Prostate gland (tissue), 2 donors: ENCODE data around the gene ZNF304. TPM values are rescaled to one million over a fixed set of nuclear protein-coding genes. Genes with fewer than 3 reads are reported as not detected.
A peak's percentile ranks its signal among the peaks of the same experiment; 100 is the strongest.

Source experiments
- DNase-seq: peaks from one replicate; pipeline ENCODE4 v3.0.0-alpha.2; 2019; ENCODE audit warnings: low spot score
- H3K27ac ChIP-seq, 2 donors: fragments of 200-600 bp; sonication (generic); 2 replicates each; pipeline ENCODE4 v1.5.1; 2017 to 2019
- H3K27me3 ChIP-seq: fragments of 200-600 bp; sonication (generic); replicated peaks from 2 replicates; pipeline ENCODE4 v1.5.1; 2019; ENCODE audit not compliant: insufficient read depth
- H3K36me3 ChIP-seq, 2 donors: fragments of 200-600 bp; sonication (generic); 1 replicate in 1 of 2; 2 replicates in 1 of 2; pipeline versions ENCODE4 v1.5.1 to v1.8.1; 2017 to 2019
- H3K4me1 ChIP-seq: fragments of 200-600 bp; sonication (generic); replicated peaks from 2 replicates; pipeline ENCODE4 v1.5.1; 2019
- H3K4me3 ChIP-seq, 2 donors: fragments of 200-600 bp; sonication (generic); 2 replicates each; pipeline ENCODE4 v1.5.1; 2017 to 2019
- H3K9me3 ChIP-seq: fragments of 200-600 bp; sonication (generic); 2 replicates; pipeline ENCODE4 v1.5.1; 2017
- POLR2A ChIP-seq: fragments of 450-650 bp; IDR thresholded peaks from one replicate; pipeline ENCODE4 v1.6.1; 2016; ENCODE audit warnings: antibody characterized with exemption, mild to moderate bottlenecking
- POLR2AphosphoS5 ChIP-seq: sonication (generic); formaldehyde crosslinking; IDR thresholded peaks from one replicate; pipeline ENCODE4 v1.6.1; 2017; ENCODE audit warnings: antibody characterized with exemption
- WGBS: methylation state at CpG from one replicate; pipeline ENCODE4 v1.1.5; 2018; 5-methylcytosine and 5-hydroxymethylcytosine counted together
- intact Hi-C: fragments of 100-400 bp; cut with DNase I; formaldehyde crosslinking; loops from one replicate; pipeline ENCODE4 v1.14.2; 2022
- total RNA-seq, 2 donors: library from RNA; depleted of rRNA; stranded (reverse); fragments of >200 nt; gene quantifications; one replicate each; pipeline ENCODE4 v1.1.0, GENCODE V29; 2016
- TF ChIP-seq, protein P1 (sequence below), 4 experiments: fragments of 200-600 bp in 2 of 4; fragments of 450-650 bp in 2 of 4; sonication (generic) in 2 of 4; IDR thresholded peaks; 1 replicate in 3 of 4; 2 replicates in 1 of 4; pipeline ENCODE4 v1.5.1; 2016 to 2019; ENCODE audit warnings: antibody characterized with exemption in 4 of 4, mild to moderate bottlenecking in 2 of 4, moderate library complexity in 2 of 4

The ZNF304 gene
- total RNA-seq: 10 to 100 TPM; 11.9 to 13.2 TPM

DNA sequence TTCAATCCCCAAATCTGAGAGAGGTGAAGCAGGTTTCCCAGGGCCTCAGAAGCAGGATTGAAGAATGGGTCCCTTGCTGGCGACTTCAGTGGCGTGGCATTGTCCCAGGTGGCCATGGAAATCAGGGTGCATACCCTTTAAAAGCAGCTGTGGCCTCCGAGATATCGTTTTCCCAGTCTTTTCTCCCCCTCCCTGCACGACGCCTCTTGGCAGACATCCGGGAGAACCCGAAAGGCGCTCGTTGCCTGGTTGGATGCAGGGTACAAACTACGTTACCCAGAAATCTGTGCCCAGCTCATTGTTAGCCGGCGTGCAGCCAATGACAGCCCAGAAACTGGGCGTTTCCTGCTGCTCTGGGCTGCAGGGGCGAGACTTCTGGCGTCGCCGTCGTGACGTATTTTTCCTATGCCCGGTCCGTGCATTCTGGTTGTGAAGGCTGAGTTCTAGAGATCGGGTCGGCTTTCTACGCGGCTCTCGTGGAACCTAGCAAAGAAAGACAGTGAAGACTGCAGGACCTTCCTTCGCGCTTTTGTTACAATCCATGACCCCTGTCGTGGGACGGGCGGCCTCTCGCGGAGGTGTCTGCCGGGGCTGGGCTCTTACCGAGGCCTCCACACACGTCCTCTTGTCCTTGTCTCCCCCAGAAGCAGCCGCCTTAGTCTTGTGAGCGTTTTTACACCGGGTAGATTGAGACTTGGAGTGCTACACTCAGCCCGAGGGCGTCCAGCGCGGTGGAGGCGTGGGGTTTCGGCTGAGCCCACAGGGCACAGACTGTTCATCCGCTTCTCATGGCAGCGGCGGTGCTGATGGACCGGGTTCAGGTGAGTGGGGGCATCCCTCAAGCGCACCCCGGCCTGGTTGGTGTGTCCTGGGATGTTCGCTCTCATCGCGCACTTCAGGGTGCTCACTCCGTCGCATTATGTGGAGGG is at the start of gene ZNF304:
Gene ZNF304 (plus strand): TSS at position 395 of the 929 bp plus-strand sequence. CDS start 394 bp downstream, at position 789.
- Histone ChIP-seq H3K9me3 (no peaks in the 10 kb centered on the region), H3K27me3 (no peaks in the 10 kb centered on the region), H3K4me3 (peak within 1 kb of the TSS; percentile 87 to 88), H3K27ac (peak within 1 kb of the TSS; percentile 78 to 82), H3K36me3 (peaks cover 0 to 23% of the 10 kb centered on the region in 2 donors), H3K4me1 (peaks cover 2% of the 10 kb centered on the region)
- TF ChIP-seq POLR2A (no peak), POLR2AphosphoS5 (peak; percentile 97)
- DNase-seq: peak; percentile 94
- under 1% methylated on average over 49 of the region's 57 CpGs for WGBS
- intact Hi-C loops: no loop called here

DNA sequence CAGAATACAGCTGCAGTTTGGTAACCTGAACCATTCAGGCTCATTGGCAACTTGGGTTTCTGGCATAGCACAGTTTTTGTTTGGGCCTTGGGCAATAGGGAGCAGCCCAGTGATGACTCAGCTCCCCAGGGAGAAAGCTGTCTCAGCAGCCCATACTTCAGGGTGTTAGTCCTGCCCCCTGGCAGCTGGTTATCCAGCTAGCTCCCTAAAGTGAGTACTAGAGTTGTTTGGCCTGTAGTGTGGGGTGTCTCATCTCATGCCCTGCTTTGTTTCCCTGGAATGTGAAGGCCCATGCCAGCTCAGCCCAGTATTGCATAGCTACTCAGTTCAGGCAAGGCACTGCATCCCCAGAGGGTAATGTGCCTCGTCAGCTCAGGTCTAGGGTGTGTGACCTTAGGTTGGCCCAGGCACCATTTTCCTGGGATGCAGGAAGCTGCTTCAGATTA is 49.0 kb upstream of the ZNF304 start:
- H3K4me1 ChIP-seq: no peaks in the 10 kb centered on the region
- no peak overlapping the region for H3K27ac ChIP-seq
- H3K27me3 ChIP-seq: no peaks in the 10 kb centered on the region
- WGBS: 78% methylated on average over 1 of the region's 1 CpG
- no peaks in the 10 kb centered on the region for H3K9me3 ChIP-seq
- no peaks in the 10 kb centered on the region for H3K36me3 ChIP-seq
- H3K4me3 ChIP-seq: no peak overlapping the region
- intact Hi-C loops: no loop called here
- no peak for DNase-seq
- no peak for TF ChIP-seq POLR2AphosphoS5
- no peak for TF ChIP-seq POLR2A
- TF ChIP-seq, protein P1, sequence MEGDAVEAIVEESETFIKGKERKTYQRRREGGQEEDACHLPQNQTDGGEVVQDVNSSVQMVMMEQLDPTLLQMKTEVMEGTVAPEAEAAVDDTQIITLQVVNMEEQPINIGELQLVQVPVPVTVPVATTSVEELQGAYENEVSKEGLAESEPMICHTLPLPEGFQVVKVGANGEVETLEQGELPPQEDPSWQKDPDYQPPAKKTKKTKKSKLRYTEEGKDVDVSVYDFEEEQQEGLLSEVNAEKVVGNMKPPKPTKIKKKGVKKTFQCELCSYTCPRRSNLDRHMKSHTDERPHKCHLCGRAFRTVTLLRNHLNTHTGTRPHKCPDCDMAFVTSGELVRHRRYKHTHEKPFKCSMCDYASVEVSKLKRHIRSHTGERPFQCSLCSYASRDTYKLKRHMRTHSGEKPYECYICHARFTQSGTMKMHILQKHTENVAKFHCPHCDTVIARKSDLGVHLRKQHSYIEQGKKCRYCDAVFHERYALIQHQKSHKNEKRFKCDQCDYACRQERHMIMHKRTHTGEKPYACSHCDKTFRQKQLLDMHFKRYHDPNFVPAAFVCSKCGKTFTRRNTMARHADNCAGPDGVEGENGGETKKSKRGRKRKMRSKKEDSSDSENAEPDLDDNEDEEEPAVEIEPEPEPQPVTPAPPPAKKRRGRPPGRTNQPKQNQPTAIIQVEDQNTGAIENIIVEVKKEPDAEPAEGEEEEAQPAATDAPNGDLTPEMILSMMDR (IDR thresholded peaks at IDR 0.05): no peak

DNA sequence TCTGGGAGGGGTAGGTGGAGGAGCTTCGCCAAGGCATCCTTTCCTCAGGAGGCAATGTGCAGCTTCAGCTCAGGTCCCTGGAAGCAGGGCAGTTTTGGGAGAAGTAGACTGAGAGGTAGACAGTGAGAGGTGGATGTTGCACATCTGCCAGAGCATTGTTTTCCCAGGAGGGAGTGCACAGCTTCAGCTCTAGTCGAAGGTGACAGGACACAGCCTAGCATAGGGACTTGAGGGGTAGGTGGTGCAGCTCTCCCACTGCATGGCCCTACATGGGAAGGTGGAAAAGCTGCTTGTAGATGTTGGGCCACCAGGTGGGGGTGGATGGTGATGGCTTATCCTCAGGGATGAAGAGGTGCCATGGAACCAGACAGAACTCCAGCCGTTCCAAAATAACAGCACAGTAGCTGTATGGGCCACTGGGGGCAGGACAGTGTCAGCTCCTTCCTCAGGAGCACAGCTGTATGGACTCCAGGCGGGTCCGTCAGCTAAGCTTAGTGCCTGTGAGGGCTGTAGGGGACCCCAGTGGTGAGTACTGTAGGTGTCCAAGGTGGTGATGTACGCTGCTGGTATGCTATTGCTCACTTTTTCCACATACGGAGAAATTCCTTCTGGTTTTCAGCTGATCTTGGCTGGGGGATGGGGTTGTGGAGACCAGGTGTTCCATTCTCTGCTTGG is 48.2 kb upstream of the ZNF304 start:
- no peaks in the 10 kb centered on the region for H3K36me3 ChIP-seq
- WGBS: 96% methylated on average over 7 of the region's 7 CpGs
- intact Hi-C loops: no loop called here

DNA sequence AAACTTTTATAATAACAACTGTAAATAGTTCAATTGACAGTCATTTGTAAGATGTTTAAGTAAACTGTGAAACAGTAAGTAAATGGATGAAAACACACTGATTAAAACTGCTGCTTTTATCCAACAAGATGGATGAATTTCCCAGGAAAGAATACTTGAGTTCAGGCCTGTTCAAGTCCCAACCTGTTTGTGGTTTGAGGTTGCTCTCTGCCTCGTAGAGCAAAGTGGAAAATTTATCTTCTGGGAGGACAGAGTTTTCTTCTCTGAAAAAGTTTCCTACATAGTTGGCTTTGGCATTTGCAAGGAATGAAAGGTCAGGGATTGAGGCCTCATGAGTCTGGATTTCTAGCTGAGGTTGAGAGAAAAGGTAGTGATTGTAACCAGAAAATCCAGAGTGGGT is 46.0 kb upstream of the ZNF304 start:
- DNase-seq: no peak
- TF ChIP-seq, protein P1 (IDR thresholded peaks at IDR 0.05): no peak
- no peak for TF ChIP-seq POLR2A
- no peak for TF ChIP-seq POLR2AphosphoS5
- WGBS: 26% methylated on average over 1 of the region's 1 CpG
- H3K27me3 ChIP-seq: no peaks in the 10 kb centered on the region
- H3K4me1 ChIP-seq: no peaks in the 10 kb centered on the region
- H3K27ac ChIP-seq: no peak overlapping the region
- no peaks in the 10 kb centered on the region for H3K36me3 ChIP-seq
- H3K4me3 ChIP-seq: no peak overlapping the region
- intact Hi-C loops: no loop called here
- H3K9me3 ChIP-seq: no peaks in the 10 kb centered on the region

More for the DNA sequence above, 48.2 kb upstream of the ZNF304 start:
- no peak for DNase-seq
- Histone ChIP-seq H3K27me3 (no peaks in the 10 kb centered on the region), H3K27ac (no peak overlapping the region), H3K4me1 (no peaks in the 10 kb centered on the region), H3K4me3 (no peak overlapping the region), H3K9me3 (no peaks in the 10 kb centered on the region)
- TF ChIP-seq, protein P1 (IDR thresholded peaks at IDR 0.05): no peak

DNA sequence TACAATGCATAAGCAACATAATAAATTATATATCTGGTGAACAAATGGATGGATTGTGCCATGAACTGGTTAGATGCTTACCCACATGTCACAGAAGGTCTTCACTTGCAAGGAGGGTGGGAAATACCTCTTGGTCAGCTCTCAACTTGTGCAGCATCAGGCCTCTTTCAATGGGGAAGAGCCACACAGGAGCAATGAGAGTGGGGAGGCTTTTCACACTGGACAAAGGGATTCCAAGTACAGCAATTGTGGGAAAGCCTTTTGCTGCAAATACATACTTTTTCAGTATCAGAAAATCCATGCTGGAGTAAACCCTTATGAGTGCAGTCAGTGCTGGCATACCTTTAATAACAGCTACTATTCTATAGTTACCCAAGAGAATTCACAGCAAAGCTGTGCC is 42.6 kb upstream of the ZNF304 start:
- H3K27me3 ChIP-seq: no peaks in the 10 kb centered on the region

More for the DNA sequence above, 42.6 kb upstream of the ZNF304 start:
- no peak for DNase-seq
- no peaks in the 10 kb centered on the region for H3K36me3 ChIP-seq
- intact Hi-C loops: no loop called here
- no peaks in the 10 kb centered on the region for H3K9me3 ChIP-seq
- H3K4me1 ChIP-seq: no peaks in the 10 kb centered on the region
- no peak overlapping the region for H3K4me3 ChIP-seq
- TF ChIP-seq POLR2AphosphoS5: no peak
- TF ChIP-seq, protein P1 (IDR thresholded peaks at IDR 0.05): no peak
- no peak for TF ChIP-seq POLR2A
- H3K27ac ChIP-seq: no peak overlapping the region
